SK-N-SH treated with all-trans-retinoic acid at 6 μM for 48 hours (cell line): ENCODE results near the gene EIF2D.
A peak's percentile ranks its signal among the peaks of the same experiment; 100 is the strongest.

Experiments
- ISL1 ChIP-seq: fragments of 250-450 bp; sonication (Bioruptor Pico); IDR thresholded peaks from 2 replicates; pipeline ENCODE4 v2.1.2; 2022; ENCODE audit warnings: mild to moderate bottlenecking, moderate library complexity
- OSR1 ChIP-seq: fragments of 250-450 bp; sonication (Bioruptor Pico); IDR thresholded peaks from 2 replicates; pipeline ENCODE4 v1.8.0; 2022; ENCODE audit warnings: moderate library complexity, mild to moderate bottlenecking, inconsistent platforms
- TOX ChIP-seq: fragments of 250-450 bp; sonication (Bioruptor Pico); IDR thresholded peaks from 2 replicates; pipeline ENCODE4 v1.8.0; 2021; ENCODE audit warnings: mild to moderate bottlenecking, moderate library complexity, borderline replicate concordance
- ZFP3 ChIP-seq: fragments of 250-450 bp; sonication (Bioruptor Pico); IDR thresholded peaks from 2 replicates; pipeline ENCODE4 v1.5.0; 2020; ENCODE audit warnings: mild to moderate bottlenecking, moderate library complexity
- ZFP30 ChIP-seq: fragments of 450-650 bp; formaldehyde crosslinking; IDR thresholded peaks from 2 replicates; pipeline ENCODE4 v1.5.0; 2022; ENCODE audit warnings: mild to moderate bottlenecking, moderate library complexity
- ZNF8 ChIP-seq: fragments of 450-650 bp; formaldehyde crosslinking; IDR thresholded peaks from 2 replicates; pipeline ENCODE4 v1.5.0; 2020; ENCODE audit warnings: mild to moderate bottlenecking, moderate library complexity
- TF ChIP-seq, protein P1 (sequence below): fragments of 250-450 bp; sonication (Bioruptor Pico); IDR thresholded peaks from 2 replicates; pipeline ENCODE4 v1.5.1; 2020; ENCODE audit warnings: low read depth, mild to moderate bottlenecking, moderate library complexity
- TF ChIP-seq, protein P2 (sequence below): fragments of 250-450 bp; sonication (Bioruptor Pico); IDR thresholded peaks from 2 replicates; pipeline ENCODE4 v1.5.1; 2021; ENCODE audit warnings: mild to moderate bottlenecking, moderate library complexity
- TF ChIP-seq, protein P3 (sequence below): fragments of 250-450 bp; sonication (Bioruptor Pico); IDR thresholded peaks from 2 replicates; pipeline ENCODE4 v1.8.0; 2020; ENCODE audit warnings: mild to moderate bottlenecking, moderate library complexity, borderline replicate concordance

DNA sequence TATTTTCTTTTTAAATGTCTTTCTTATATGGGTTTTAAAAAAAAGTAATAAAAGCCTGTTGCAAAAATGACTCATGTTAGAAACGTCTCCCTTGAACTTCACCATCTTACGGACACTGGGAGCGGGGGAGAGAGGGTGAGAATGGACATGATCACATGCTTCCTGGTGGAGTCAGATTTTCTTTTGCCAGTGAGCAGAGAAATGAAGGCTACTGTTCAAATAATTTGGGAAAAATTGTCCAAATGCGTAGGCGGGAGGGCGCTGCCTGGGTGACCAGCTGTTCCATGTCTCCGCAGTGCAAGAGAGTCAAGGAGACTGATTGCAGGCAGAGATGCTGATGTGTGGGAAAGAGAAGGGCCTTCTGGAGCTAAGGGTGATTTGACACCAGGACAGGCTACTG is 23.1 kb downstream of the EIF2D start:
- TF ChIP-seq TOX (no peak), ISL1 (CRISPR knock-in tag) (no peak), ZNF8 (CRISPR knock-in tag) (no peak), OSR1 (CRISPR knock-in tag) (0 out of 2 replicates have a peak, but pooled peaks have one; percentile 9), ZFP3 (CRISPR knock-in tag) (no peak), ZFP30 (CRISPR knock-in tag) (no peak)
- TF ChIP-seq, protein P1, sequence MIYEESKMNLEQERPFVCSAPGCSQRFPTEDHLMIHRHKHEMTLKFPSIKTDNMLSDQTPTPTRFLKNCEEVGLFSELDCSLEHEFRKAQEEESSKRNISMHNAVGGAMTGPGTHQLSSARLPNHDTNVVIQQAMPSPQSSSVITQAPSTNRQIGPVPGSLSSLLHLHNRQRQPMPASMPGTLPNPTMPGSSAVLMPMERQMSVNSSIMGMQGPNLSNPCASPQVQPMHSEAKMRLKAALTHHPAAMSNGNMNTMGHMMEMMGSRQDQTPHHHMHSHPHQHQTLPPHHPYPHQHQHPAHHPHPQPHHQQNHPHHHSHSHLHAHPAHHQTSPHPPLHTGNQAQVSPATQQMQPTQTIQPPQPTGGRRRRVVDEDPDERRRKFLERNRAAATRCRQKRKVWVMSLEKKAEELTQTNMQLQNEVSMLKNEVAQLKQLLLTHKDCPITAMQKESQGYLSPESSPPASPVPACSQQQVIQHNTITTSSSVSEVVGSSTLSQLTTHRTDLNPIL (CRISPR knock-in tag): no peak
- TF ChIP-seq, protein P2, sequence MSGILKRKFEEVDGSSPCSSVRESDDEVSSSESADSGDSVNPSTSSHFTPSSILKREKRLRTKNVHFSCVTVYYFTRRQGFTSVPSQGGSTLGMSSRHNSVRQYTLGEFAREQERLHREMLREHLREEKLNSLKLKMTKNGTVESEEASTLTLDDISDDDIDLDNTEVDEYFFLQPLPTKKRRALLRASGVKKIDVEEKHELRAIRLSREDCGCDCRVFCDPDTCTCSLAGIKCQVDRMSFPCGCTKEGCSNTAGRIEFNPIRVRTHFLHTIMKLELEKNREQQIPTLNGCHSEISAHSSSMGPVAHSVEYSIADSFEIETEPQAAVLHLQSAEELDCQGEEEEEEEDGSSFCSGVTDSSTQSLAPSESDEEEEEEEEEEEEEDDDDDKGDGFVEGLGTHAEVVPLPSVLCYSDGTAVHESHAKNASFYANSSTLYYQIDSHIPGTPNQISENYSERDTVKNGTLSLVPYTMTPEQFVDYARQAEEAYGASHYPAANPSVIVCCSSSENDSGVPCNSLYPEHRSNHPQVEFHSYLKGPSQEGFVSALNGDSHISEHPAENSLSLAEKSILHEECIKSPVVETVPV: no peak
- TF ChIP-seq, protein P3, sequence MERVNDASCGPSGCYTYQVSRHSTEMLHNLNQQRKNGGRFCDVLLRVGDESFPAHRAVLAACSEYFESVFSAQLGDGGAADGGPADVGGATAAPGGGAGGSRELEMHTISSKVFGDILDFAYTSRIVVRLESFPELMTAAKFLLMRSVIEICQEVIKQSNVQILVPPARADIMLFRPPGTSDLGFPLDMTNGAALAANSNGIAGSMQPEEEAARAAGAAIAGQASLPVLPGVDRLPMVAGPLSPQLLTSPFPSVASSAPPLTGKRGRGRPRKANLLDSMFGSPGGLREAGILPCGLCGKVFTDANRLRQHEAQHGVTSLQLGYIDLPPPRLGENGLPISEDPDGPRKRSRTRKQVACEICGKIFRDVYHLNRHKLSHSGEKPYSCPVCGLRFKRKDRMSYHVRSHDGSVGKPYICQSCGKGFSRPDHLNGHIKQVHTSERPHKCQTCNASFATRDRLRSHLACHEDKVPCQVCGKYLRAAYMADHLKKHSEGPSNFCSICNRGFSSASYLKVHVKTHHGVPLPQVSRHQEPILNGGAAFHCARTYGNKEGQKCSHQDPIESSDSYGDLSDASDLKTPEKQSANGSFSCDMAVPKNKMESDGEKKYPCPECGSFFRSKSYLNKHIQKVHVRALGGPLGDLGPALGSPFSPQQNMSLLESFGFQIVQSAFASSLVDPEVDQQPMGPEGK: no peak
